Gastroesophageal sphincter (tissue), 3 donors: ENCODE data around the gene STIM2.
"Not testable (repeated sequence)": the region's sequence is repeated elsewhere in the genome, so short reads cannot be mapped to it uniquely, and the experiment has no call there.

Source experiments
- POLR2A ChIP-seq, 2 donors: fragments of 450-650 bp; IDR thresholded peaks; one replicate each; pipeline ENCODE4 v1.6.1; 2017; ENCODE audit warnings: antibody characterized with exemption in 2 of 2, mild to moderate bottlenecking in 2 of 2, moderate library complexity in 1 of 2
- POLR2AphosphoS5 ChIP-seq: sonication (generic); formaldehyde crosslinking; IDR thresholded peaks from one replicate; pipeline ENCODE4 v1.6.1; 2017; ENCODE audit warnings: antibody characterized with exemption
- TF ChIP-seq, protein P1 (sequence below), 4 experiments: fragments of 200-600 bp in 2 of 4; fragments of 450-650 bp in 2 of 4; sonication (generic) in 1 of 4; IDR thresholded peaks; one replicate each; pipeline ENCODE4 v1.5.1; 2017 to 2019; ENCODE audit warnings: antibody characterized with exemption in 4 of 4, mild to moderate bottlenecking in 2 of 4, moderate library complexity in 2 of 4

GRCh38 chr4:26975464-26976181, 115.0 kb downstream of the STIM2 start:
- TF ChIP-seq, protein P1, sequence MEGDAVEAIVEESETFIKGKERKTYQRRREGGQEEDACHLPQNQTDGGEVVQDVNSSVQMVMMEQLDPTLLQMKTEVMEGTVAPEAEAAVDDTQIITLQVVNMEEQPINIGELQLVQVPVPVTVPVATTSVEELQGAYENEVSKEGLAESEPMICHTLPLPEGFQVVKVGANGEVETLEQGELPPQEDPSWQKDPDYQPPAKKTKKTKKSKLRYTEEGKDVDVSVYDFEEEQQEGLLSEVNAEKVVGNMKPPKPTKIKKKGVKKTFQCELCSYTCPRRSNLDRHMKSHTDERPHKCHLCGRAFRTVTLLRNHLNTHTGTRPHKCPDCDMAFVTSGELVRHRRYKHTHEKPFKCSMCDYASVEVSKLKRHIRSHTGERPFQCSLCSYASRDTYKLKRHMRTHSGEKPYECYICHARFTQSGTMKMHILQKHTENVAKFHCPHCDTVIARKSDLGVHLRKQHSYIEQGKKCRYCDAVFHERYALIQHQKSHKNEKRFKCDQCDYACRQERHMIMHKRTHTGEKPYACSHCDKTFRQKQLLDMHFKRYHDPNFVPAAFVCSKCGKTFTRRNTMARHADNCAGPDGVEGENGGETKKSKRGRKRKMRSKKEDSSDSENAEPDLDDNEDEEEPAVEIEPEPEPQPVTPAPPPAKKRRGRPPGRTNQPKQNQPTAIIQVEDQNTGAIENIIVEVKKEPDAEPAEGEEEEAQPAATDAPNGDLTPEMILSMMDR (IDR thresholded peaks at IDR 0.05) = not testable (repeated sequence)
- TF ChIP-seq POLR2A (IDR thresholded peaks at IDR 0.05); POLR2AphosphoS5: not testable (repeated sequence)
